Stimulated activated CD4-positive, alpha-beta T cell treated with anti-CD3 and anti-CD28 coated beads, Interleukin-1b, Interleukin-23, amount 100 ng/mL, for 4 hours (primary cell): ENCODE results near the gene WDHD1.
"Not testable (repeated sequence)": the region's sequence is repeated elsewhere in the genome, so short reads cannot be mapped to it uniquely, and the experiment has no call there.

Experiments
- DNase-seq, 2 donors: peaks; one replicate each; pipeline ENCODE4 v3.0.0-alpha.2; 2020; ENCODE audit warnings: low read depth in 2 of 2

WDHD1 gene

DNA sequence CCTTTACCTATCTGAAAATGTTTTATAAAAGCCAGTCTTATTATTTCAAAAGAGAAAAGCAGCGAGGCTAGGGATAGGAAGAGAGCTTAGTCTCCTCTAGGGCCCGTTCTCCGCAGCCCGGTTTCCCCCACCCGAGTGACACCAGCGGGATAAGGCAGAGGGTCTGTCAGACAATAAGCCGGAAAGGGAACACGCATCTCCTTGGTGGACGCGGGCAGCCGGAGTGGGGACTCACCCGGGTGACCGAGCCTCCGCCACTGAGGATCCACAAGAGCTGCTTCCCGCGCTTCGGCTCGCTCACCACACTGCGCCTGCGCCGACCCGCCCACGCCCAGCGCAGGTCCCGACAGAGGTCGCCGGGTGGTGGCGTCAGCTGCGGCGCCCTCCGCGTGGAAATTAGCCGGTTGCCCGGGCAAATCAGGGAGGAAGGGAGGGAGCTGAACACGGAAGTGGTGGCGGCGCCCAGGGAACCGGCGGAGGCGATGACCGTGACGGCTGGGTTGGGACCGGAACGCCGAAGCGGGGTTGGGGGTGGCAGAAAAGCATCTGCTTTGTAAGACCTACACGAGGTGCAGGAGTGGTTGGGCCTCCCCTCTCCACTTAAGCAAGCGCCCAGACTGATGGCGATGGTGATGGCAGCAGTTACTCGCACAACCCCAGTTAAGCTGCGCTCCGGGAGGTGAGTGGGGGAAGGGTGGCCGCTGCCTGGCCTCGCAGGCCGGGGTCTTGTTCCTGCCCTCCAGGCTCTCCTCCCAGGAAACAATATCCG is at the start of gene WDHD1, which contains the start of gene SOCS4:
Gene WDHD1 (minus strand): TSS at position 307 of the 769 bp plus-strand sequence. CDS start 312 bp downstream, outside the sequence.
Gene SOCS4 (plus strand): TSS at position 444 of the 769 bp plus-strand sequence. CDS start 15,806 bp downstream, outside the sequence.
- DNase-seq = peak; percentile 96 to 98

DNA sequence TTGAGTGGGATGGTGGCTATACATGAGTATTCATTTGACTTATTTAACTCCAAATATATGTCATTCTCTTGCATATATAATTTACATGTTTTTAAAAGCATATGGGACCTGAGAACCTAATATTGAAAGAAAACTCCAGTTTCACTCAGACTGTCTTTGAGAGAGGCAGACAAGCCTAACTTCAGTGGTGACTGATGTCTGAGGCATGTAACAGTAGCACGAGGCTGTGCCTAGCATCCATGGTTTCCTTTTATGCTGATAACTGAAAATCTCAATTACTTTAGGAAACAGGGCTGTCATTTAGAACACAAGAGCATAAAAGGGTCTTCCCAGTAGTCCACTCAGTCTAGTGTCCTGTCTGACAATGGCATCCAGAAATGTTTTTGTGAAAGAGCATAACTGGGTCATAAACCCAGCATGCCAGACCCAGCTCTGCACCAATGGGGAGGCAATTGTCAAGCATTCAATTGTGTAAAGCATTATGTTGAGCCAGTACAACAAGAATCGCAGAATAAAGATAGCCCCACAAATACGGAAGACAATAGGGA is 48.8 kb upstream of the WDHD1 start:
- DNase-seq = no peak

DNA sequence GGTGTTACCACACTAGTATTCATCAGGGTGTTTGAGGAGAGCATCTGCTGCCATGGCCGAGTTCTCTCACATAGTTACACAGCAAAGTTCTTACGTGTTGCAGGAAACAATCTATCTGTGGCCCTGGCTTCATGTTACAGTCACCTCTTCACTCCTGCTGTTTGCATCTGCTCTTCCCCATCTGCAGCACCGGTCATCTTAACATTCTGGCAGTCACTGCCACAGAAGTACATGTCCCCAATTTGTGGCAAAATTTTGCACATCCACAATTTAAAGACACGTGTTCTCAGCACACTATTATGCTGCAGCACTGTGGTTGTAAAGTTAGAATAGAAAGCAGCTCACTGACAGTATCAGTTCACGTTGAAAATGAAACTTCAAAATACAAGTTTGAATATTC is 47.8 kb upstream of the WDHD1 start:
- no peak for DNase-seq

- no peak for DNase-seq
Measured at GRCh38 chr14:55073856-55074255, 47.0 kb upstream of the WDHD1 start.

GRCh38 chr14:55071870-55072640 is 45.2 kb upstream of the WDHD1 start:
- no peak for DNase-seq

- no peak for DNase-seq
Measured at GRCh38 chr14:55070981-55071411, 44.1 kb upstream of the WDHD1 start.

GRCh38 chr14:55066223-55066622 is 39.3 kb upstream of the WDHD1 start:
- no peak for DNase-seq

GRCh38 chr14:55065411-55065810 is 38.5 kb upstream of the WDHD1 start:
- no peak for DNase-seq

GRCh38 chr14:55064896-55065295 is 38.0 kb upstream of the WDHD1 start:
- DNase-seq = not testable (repeated sequence)

DNA sequence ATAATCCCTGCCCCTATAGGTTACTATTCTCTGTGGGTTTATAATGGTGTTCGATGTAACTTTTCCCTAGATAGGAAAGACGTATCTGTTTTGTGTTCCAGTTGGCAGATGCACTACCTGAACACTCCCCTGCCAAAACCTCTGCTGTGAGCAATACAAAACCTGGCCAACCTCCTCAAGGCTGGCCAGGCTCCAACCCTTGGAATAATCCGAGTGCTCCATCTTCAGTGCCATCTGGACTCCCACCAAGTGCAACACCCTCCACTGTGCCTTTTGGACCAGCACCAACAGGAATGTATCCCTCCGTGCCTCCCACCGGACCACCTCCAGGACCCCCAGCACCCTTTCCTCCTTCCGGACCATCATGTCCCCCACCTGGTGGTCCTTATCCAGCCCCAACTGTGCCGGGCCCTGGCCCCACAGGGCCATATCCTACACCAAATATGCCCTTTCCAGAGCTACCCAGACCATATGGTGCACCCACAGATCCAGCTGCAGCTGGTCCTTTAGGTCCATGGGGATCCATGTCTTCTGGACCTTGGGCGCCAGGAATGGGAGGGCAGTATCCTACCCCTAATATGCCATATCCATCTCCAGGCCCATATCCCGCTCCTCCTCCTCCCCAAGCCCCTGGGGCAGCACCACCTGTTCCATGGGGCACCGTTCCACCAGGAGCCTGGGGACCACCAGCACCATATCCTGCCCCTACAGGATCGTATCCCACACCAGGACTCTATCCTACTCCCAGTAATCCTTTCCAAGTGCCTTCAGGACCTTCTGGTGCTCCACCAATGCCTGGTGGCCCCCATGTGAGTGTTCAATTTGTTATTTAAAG is 35.8 kb upstream of the WDHD1 start:
- DNase-seq = no peak

GRCh38 chr14:55059333-55059732 is 32.4 kb upstream of the WDHD1 start:
- no peak for DNase-seq

GRCh38 chr14:55057919-55058318 is 31.0 kb upstream of the WDHD1 start:
- DNase-seq = no peak

DNA sequence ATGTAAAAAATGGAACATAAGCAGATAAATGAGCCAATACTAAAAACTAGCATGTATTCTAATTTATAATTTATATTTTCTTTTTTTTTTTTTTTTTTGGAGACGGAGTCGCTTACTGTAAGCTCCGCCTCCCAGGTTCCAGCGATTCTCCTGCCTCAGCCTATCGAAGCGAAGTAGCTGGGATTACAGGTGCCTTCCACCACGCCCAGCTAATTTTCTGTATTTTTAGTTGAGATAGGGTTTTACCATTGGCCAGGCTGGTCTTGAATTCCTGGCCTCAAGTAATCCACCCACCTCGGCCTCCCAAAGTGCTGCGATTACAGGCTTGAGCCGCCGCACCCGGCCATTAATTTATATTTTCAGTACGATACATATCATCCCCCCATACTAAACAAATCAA is 27.2 kb upstream of the WDHD1 start:
- no peak for DNase-seq

DNA sequence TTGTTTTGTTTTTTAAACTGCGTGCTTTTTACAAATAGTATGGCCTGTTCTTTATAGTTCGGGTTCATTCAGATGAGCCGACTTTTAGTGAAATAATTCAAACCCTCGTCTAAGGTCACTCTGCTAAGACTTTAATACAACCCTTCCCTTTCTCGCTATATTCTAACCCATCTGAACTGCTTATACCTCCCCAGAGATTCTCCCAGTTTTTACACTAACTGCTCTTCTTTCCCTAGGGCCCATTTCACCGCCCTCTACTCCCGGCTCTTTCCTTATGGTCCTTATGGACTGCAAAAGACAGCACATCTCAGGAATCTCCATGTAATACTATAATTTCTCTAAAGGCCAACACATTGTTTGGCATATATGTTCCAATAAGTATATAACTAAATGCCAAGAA is 26.6 kb upstream of the WDHD1 start:
- no peak for DNase-seq

DNA sequence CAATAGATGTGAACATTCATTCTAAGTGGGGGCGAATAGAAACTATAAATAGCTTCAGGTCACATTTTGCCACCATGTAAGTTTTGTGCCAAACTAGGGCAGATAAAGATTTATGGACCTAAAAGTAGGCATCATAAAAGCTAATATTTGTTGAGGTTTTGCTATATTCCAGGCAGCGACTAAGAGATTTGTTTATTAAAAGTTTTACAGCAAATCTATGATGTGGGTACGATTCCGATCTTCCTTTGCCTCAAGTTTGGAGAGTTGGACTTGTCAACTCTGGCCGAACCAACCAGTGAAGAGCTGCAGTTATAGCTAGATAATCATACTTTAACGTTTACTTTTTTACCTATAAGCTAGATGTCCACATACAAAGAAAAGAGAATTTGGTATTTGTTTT is 26.1 kb upstream of the WDHD1 start:
- DNase-seq = no peak

GRCh38 chr14:55052269-55052930 is 25.5 kb upstream of the WDHD1 start:
- DNase-seq = no peak

GRCh38 chr14:55051423-55052268 is 24.7 kb upstream of the WDHD1 start, which contains the start of gene MAPK1IP1L:
MAPK1IP1L (plus strand) TSS chr14:55051647; CDS start chr14:55061684, 10,037 bp downstream.
- peak; percentile 85 for DNase-seq

DNA sequence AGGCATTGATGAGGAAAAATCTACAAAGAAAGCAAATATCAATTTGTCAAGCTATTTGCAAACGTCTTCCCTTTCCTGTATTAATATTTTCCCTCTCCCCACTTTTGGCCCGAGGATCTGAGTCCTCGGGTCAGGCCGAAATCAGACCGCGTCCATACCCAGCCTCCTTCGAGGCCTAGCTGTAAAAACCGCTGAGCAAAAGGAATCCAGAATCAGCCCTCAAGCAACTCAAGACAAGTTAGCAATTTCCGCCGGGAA is 24.2 kb upstream of the WDHD1 start:
- DNase-seq = no peak

- no peak for DNase-seq
Measured at GRCh38 chr14:55048900-55049436, 22.1 kb upstream of the WDHD1 start.
